H9 (cell line): Measurements from ENCODE around the gene CHID1. TPM values are rescaled to one million over a fixed set of nuclear protein-coding genes. Genes with fewer than 3 reads are reported as not detected.

Experiments used
- DNase-seq: peaks from one replicate; pipeline ENCODE4 v3.0.0-alpha.2; 2017
- H2AFZ ChIP-seq: one replicate; pipeline ENCODE4 v1.6.1; 2013; ENCODE audit warnings: mild to moderate bottlenecking, low read length, control low read depth, moderate library complexity
- H2AK5ac ChIP-seq: 2 replicates; pipeline ENCODE4 v1.6.1; 2013; ENCODE audit warnings: low read length, control low read depth, mixed read lengths; ENCODE audit not compliant: insufficient read length
- H2BK120ac ChIP-seq: one replicate; pipeline ENCODE4 v1.6.1; 2013; ENCODE audit warnings: low read depth, mild to moderate bottlenecking, low read length, control low read depth, inconsistent platforms; ENCODE audit not compliant: poor library complexity, severe bottlenecking
- H2BK12ac ChIP-seq: 2 replicates; pipeline ENCODE4 v1.6.1; 2013; ENCODE audit warnings: low read length, control low read depth, mixed read lengths, low read depth; ENCODE audit not compliant: insufficient read length
- H2BK15ac ChIP-seq: 2 replicates; pipeline ENCODE4 v1.6.1; 2013; ENCODE audit warnings: low read depth, low read length, control low read depth
- H2BK20ac ChIP-seq: one replicate; pipeline ENCODE4 v1.6.1; 2013; ENCODE audit warnings: low read depth, mild to moderate bottlenecking, low read length, control low read depth, inconsistent platforms; ENCODE audit not compliant: poor library complexity, severe bottlenecking
- H2BK5ac ChIP-seq: 2 replicates; pipeline ENCODE4 v1.6.1; 2013; ENCODE audit warnings: low read length, control low read depth, mixed read lengths; ENCODE audit not compliant: insufficient read length
- H3K14ac ChIP-seq: 2 replicates; pipeline ENCODE4 v1.6.1; 2013; ENCODE audit warnings: low read length, control low read depth; ENCODE audit not compliant: insufficient read depth
- H3K18ac ChIP-seq: 2 replicates; pipeline ENCODE4 v1.6.1; 2013; ENCODE audit warnings: low read depth, mild to moderate bottlenecking, mixed read lengths, low read length, control low read depth; ENCODE audit not compliant: insufficient read length
- H3K23ac ChIP-seq: 2 replicates; pipeline ENCODE4 v1.6.1; 2013; ENCODE audit warnings: low read length, control low read depth, mixed read lengths, low read depth; ENCODE audit not compliant: insufficient read length
- H3K23me2 ChIP-seq: 2 replicates; pipeline ENCODE4 v1.6.1; 2013; ENCODE audit warnings: low read depth, mild to moderate bottlenecking, mixed read lengths, low read length, control low read depth; ENCODE audit not compliant: insufficient read length, poor library complexity, severe bottlenecking
- H3K27ac ChIP-seq: 2 replicates; pipeline ENCODE4 v1.5.1; 2013; ENCODE audit warnings: low read length, control low read depth, mixed read lengths, low read depth; ENCODE audit not compliant: insufficient read length
- H3K27me3 ChIP-seq: 2 replicates; pipeline ENCODE4 v1.6.1; 2013; ENCODE audit warnings: low read length, control low read depth, inconsistent platforms; ENCODE audit not compliant: insufficient read depth
- H3K4ac ChIP-seq: 2 replicates; pipeline ENCODE4 v1.6.1; 2013; ENCODE audit warnings: low read depth, mild to moderate bottlenecking, control low read depth, inconsistent platforms, low read length, moderate library complexity
- H3K4me1 ChIP-seq: 2 replicates; pipeline ENCODE4 v1.6.1; 2013; ENCODE audit warnings: low read length, control low read depth, inconsistent platforms; ENCODE audit not compliant: insufficient read depth
- H3K4me2 ChIP-seq: 2 replicates; pipeline ENCODE4 v1.6.1; 2013; ENCODE audit warnings: low read length, control low read depth, mixed read lengths; ENCODE audit not compliant: insufficient read length, insufficient read depth
- H3K56ac ChIP-seq: 2 replicates; pipeline ENCODE4 v1.6.1; 2013; ENCODE audit warnings: low read depth, mild to moderate bottlenecking, mixed read lengths, low read length, control low read depth; ENCODE audit not compliant: insufficient read length
- H3K79me1 ChIP-seq: 2 replicates; pipeline ENCODE4 v1.6.1; 2013; ENCODE audit warnings: low read depth, mild to moderate bottlenecking, moderate library complexity, low read length, control low read depth, inconsistent platforms; ENCODE audit not compliant: insufficient read depth, poor library complexity, severe bottlenecking
- H3K79me2 ChIP-seq: 2 replicates; pipeline ENCODE4 v1.6.1; 2013; ENCODE audit warnings: low read length, control low read depth, inconsistent platforms; ENCODE audit not compliant: insufficient read depth
- H3K9ac ChIP-seq: 2 replicates; pipeline ENCODE4 v1.6.1; 2013; ENCODE audit warnings: low read length, control low read depth, mixed read lengths; ENCODE audit not compliant: insufficient read length; ENCODE audit errors: extremely low read depth
- H3K9me3 ChIP-seq: one replicate; pipeline ENCODE4 v1.6.1; 2013; ENCODE audit warnings: low read depth, low read length, inconsistent platforms; ENCODE audit not compliant: control insufficient read depth
- H3T11ph ChIP-seq: one replicate; pipeline ENCODE4 v1.6.1; 2013; ENCODE audit warnings: mild to moderate bottlenecking, low read length, control low read depth, inconsistent platforms
- H4K20me1 ChIP-seq: one replicate; pipeline ENCODE4 v1.6.1; 2013; ENCODE audit not compliant: control insufficient read depth, insufficient read length, insufficient read depth
- H4K5ac ChIP-seq: 2 replicates; pipeline ENCODE4 v1.6.1; 2013; ENCODE audit warnings: low read depth, mild to moderate bottlenecking, mixed read lengths, low read length, control low read depth; ENCODE audit not compliant: insufficient read length
- H4K8ac ChIP-seq: replicated peaks from 2 replicates; pipeline ENCODE4 v1.6.1; 2013; ENCODE audit warnings: low read length, control low read depth, mixed read lengths, low read depth; ENCODE audit not compliant: insufficient read length
- H4K91ac ChIP-seq: 2 replicates; pipeline ENCODE4 v1.6.1; 2013; ENCODE audit warnings: low read depth, mild to moderate bottlenecking, moderate library complexity, mixed read lengths, low read length, control low read depth; ENCODE audit not compliant: insufficient read length
- H3K27ac Mint-ChIP-seq, 3 experiments: 2 replicates in 2 of 3; 3 replicates in 1 of 3; pipeline ENCODE4 v1.8.0; 2020 to 2021; ENCODE audit warnings: mixed read lengths in 3 of 3, mild to moderate bottlenecking in 1 of 3, moderate library complexity in 1 of 3
- H3K27me3 Mint-ChIP-seq: 2 replicates; pipeline ENCODE4 v1.8.0; 2021; ENCODE audit warnings: low read depth, mild to moderate bottlenecking, moderate library complexity, mixed read lengths
- H3K36me3 Mint-ChIP-seq, 3 experiments: 2 replicates in 2 of 3; 3 replicates in 1 of 3; pipeline ENCODE4 v1.8.0; 2020 to 2021; ENCODE audit warnings: low read depth in 3 of 3, mixed read lengths in 3 of 3; ENCODE audit not compliant: insufficient read depth in 1 of 3
- H3K4me1 Mint-ChIP-seq, 2 experiments: 2 replicates each; pipeline ENCODE4 v1.8.0; 2020; ENCODE audit warnings: mixed read lengths in 2 of 2
- H3K4me3 Mint-ChIP-seq, 2 experiments: 2 replicates in 1 of 2; 3 replicates in 1 of 2; pipeline ENCODE4 v1.8.0; 2020 to 2021; ENCODE audit warnings: mild to moderate bottlenecking in 2 of 2, mixed read lengths in 2 of 2, moderate library complexity in 1 of 2
- H3K9me3 Mint-ChIP-seq, 2 experiments: 2 replicates in 1 of 2; 3 replicates in 1 of 2; pipeline ENCODE4 v1.8.0; 2020; ENCODE audit warnings: mild to moderate bottlenecking in 2 of 2, mixed read lengths in 2 of 2, moderate library complexity in 1 of 2
- CTCF ChIP-seq: fragments of 200-600 bp; sonication (generic); conservative IDR thresholded peaks from 3 replicates; pipeline ENCODE4 v1.8.0; 2021; ENCODE audit warnings: antibody characterized with exemption, mild to moderate bottlenecking
- WGBS: extraction: QIAGEN DNeasy Blood & Tissue Kit; methylation state at CpG from one replicate; pipeline ENCODE4 v1.1.7; 2013; ENCODE audit warnings: missing lambda C conversion rate, low lambda C conversion rate, mixed read lengths; ENCODE audit not compliant: insufficient read length; ENCODE audit errors: extremely low coverage; 5-methylcytosine and 5-hydroxymethylcytosine counted together
- total RNA-seq: library from RNA; stranded (reverse); gene quantifications from 2 replicates; pipeline ENCODE4 v1.2.1, GENCODE V29; 2021

Gene CHID1
- total RNA-seq, 1 experiment from 2014 or later, result 89.4 TPM

DNA sequence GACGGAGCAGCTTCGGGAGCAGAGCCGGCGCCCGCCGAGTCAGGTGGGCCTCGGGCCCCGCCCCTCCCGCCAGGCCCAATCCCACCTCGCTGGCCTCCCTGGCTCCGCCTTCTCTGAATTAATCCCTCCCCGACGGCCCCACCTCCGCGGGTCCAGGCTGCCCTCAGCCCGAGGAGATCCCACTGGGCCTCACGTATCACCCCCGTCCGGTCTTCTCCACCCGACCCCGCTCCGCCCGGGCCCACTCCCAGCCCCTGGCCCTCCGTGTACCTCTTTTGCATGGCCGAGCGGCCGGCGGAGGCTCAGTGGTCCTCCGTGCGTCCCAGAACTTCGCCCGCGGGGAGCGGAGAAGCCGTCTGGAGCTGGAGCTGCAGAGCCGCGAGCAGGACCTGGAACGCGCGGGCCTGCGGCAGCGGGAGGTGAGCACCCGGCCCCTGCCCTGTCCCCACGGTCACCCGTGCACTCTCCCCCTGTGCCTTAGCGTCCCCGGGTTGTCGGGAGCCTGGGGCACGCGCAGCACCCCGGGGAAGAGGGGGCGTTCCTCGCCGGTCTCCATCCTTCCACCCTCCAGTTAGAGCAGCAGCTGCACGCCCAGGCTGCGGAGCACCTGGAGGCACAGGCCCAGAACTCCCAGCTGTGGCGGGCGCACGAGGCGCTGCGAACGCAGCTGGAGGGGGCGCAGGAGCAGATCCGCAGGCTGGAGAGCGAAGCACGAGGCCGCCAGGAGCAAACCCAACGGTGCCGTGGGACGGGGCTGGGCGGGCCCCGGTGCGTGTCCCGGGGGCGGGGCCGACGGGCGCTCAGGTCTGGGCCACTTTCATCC, 80.1 kb downstream of the CHID1 start:
- Histone ChIP-seq H3K9me3 (no peaks in the 10 kb centered on the region), H2BK120ac (no peak overlapping the region), H4K8ac (no peak overlapping the region), H4K5ac (no peak overlapping the region), H3K14ac (no peak overlapping the region), H2AFZ (no peak overlapping the region), H3K79me2 (no peaks in the 10 kb centered on the region), H3K9ac (no peak overlapping the region), H3K79me1 (no peaks in the 10 kb centered on the region), H2BK20ac (no peak overlapping the region), H4K91ac (no peak overlapping the region), H3K27me3 (peaks cover 9% of the 10 kb centered on the region; the same call in 1 of the 2 replicates), H2BK5ac (no peak overlapping the region), H3T11ph (no peak overlapping the region), H2BK15ac (no peak overlapping the region), H4K20me1 (no peaks in the 10 kb centered on the region), H3K4me2 (peak overlapping the region; percentile 56), H3K18ac (no peak overlapping the region), H2BK12ac (no peak overlapping the region), H3K4me1 (no peaks in the 10 kb centered on the region; the same call in 1 of the 2 replicates), H3K23ac (no peak overlapping the region), H3K4ac (no peak overlapping the region), H3K56ac (no peak overlapping the region), H3K23me2 (peaks cover 32% of the 10 kb centered on the region), H2AK5ac (no peak overlapping the region), H3K27ac (no peak overlapping the region)
- TF ChIP-seq CTCF, result no peak
- peak; percentile 92 for DNase-seq
- no peak overlapping the region for H3K27ac Mint-ChIP-seq
- peaks cover 0 to 4% (median 2%) of the 10 kb centered on the region in 3 experiments; a peak in 3 of 7 replicates for H3K36me3 Mint-ChIP-seq
- no peaks in the 10 kb centered on the region for H3K9me3 Mint-ChIP-seq
- peaks cover 34% of the 10 kb centered on the region for H3K27me3 Mint-ChIP-seq
- peaks cover 36 to 46% of the 10 kb centered on the region in 2 experiments for H3K4me1 Mint-ChIP-seq
- WGBS, result no CpG with 5 or more reads among the region's 78 CpGs
- H3K4me3 Mint-ChIP-seq, result peak overlapping the region; percentile 64 to 80
